H1 (cell line): ENCODE data around the gene ANKRD34B. TPM values are rescaled to one million over a fixed set of nuclear protein-coding genes. Genes with fewer than 3 reads are reported as not detected.
A peak's percentile ranks its signal among the peaks of the same experiment; 100 is the strongest.

Source experiments
- CTCF ChIA-PET: fragments of 300-600 bp; sonication (Branson Sonifier 250); formaldehyde crosslinking; loops from one replicate; lab custom pipeline; 2021; ENCODE audit not compliant: partially characterized antibody; lab: Charles Lee
- POLR2A ChIA-PET: fragments of 300-600 bp; sonication (Branson Sonifier 250); formaldehyde crosslinking; loops from one replicate; lab custom pipeline; 2021; ENCODE audit warnings: inconsistent platforms; ENCODE audit not compliant: partially characterized antibody; lab: Charles Lee
- DNase-seq, 2 experiments: peaks; one replicate each; pipeline versions ENCODE4 v3.0.0 to v3.0.0-alpha.2; 2010 to 2022; ENCODE audit warnings: low spot score in 2 of 2, low read depth in 1 of 2, mixed read lengths in 1 of 2
- FAIRE-seq: peaks from 2 replicates; lab custom pipeline; 2011; peaks lifted over from hg19 to GRCh38; lab: Jason Lieb, UNC
- H2AFZ ChIP-seq: 2 replicates; pipeline ENCODE4 v1.8.1; 2012; ENCODE audit warnings: low read length, inconsistent platforms
- H2AK5ac ChIP-seq: 2 replicates; pipeline ENCODE4 v1.6.1; 2013; ENCODE audit warnings: low read depth, low read length
- H2BK120ac ChIP-seq: replicated peaks from 2 replicates; pipeline ENCODE3; 2013; ENCODE audit warnings: low read depth, low read length, inconsistent platforms
- H2BK12ac ChIP-seq: 2 replicates; pipeline ENCODE4 v1.6.1; 2013; ENCODE audit warnings: low read depth, low read length
- H2BK15ac ChIP-seq: 2 replicates; pipeline ENCODE4 v1.6.1; 2013; ENCODE audit warnings: low read length
- H2BK20ac ChIP-seq: 2 replicates; pipeline ENCODE4 v1.6.1; 2013; ENCODE audit warnings: low read length
- H2BK5ac ChIP-seq: 2 replicates; pipeline ENCODE4 v1.6.1; 2013; ENCODE audit warnings: low read depth, low read length
- H3K14ac ChIP-seq: 2 replicates; pipeline ENCODE4 v1.6.1; 2013; ENCODE audit warnings: inconsistent platforms; ENCODE audit not compliant: insufficient read length
- H3K18ac ChIP-seq: 2 replicates; pipeline ENCODE4 v1.6.1; 2013; ENCODE audit warnings: low read length; ENCODE audit errors: extremely low read depth
- H3K23ac ChIP-seq: 2 replicates; pipeline ENCODE4 v1.6.1; 2013; ENCODE audit warnings: inconsistent platforms; ENCODE audit not compliant: insufficient read length
- H3K23me2 ChIP-seq: 2 replicates; pipeline ENCODE4 v1.6.1; 2013; ENCODE audit warnings: low read depth, low read length
- H3K27ac ChIP-seq: 2 replicates; pipeline ENCODE4 v1.6.1; 2011; ENCODE audit warnings: low read depth, low read length, inconsistent platforms
- H3K27me3 ChIP-seq, 4 experiments: replicated peaks in 1 of 4; 1 replicate in 1 of 4; 2 replicates in 3 of 4; pipeline versions ENCODE4 v1.6.1 to v1.8.1; 2011 to 2013; ENCODE audit warnings: low read length in 3 of 4, mild to moderate bottlenecking in 3 of 4, inconsistent platforms in 2 of 4, mixed read lengths in 2 of 4, moderate library complexity in 1 of 4; ENCODE audit not compliant: control insufficient read depth in 3 of 4, insufficient read depth in 3 of 4; ENCODE audit errors: extremely low read depth in 1 of 4
- H3K36me3 ChIP-seq, 4 experiments: 2 replicates each; pipeline versions ENCODE4 v1.6.1 to v1.8.1; 2011 to 2013; ENCODE audit warnings: mild to moderate bottlenecking in 4 of 4, low read length in 3 of 4, moderate library complexity in 2 of 4, control low read depth in 1 of 4, inconsistent platforms in 1 of 4; ENCODE audit not compliant: insufficient read depth in 4 of 4, control insufficient read depth in 2 of 4
- H3K4ac ChIP-seq: replicated peaks from 2 replicates; pipeline ENCODE3; 2013; ENCODE audit warnings: low read length, low read depth, mixed read lengths, inconsistent platforms; ENCODE audit not compliant: insufficient read length
- H3K4me1 ChIP-seq, 4 experiments: replicated peaks in 1 of 4; 1 replicate in 1 of 4; 2 replicates in 3 of 4; pipeline versions ENCODE4 v1.6.1 to v1.8.1; 2011 to 2013; ENCODE audit warnings: low read length in 3 of 4, inconsistent platforms in 2 of 4, mixed read lengths in 1 of 4; ENCODE audit not compliant: insufficient read depth in 4 of 4, control insufficient read depth in 3 of 4
- H3K4me2 ChIP-seq, 2 experiments: 2 replicates each; pipeline versions ENCODE4 v1.6.1 to v1.8.1; 2011 to 2013; ENCODE audit warnings: low read depth in 2 of 2, low read length in 2 of 2, control low read depth in 1 of 2, inconsistent platforms in 1 of 2, mild to moderate bottlenecking in 1 of 2; ENCODE audit not compliant: insufficient read depth in 1 of 2
- H3K4me3 ChIP-seq, 4 experiments: fragments of 200-600, 300-600 bp in 1 of 4; sonication (generic), shearing (Covaris generic), sonication (Bioruptor Twin) in 1 of 4; 2 replicates each; pipeline versions ENCODE4 v1.5.1 to v1.8.1; 2011 to 2016; ENCODE audit warnings: low read length in 4 of 4, low read depth in 3 of 4, control low read depth in 2 of 4, inconsistent platforms in 2 of 4, mild to moderate bottlenecking in 2 of 4, mixed read lengths in 1 of 4, moderate library complexity in 1 of 4; ENCODE audit not compliant: insufficient read depth in 2 of 4; ENCODE audit errors: extremely low read depth in 1 of 4
- H3K56ac ChIP-seq: replicated peaks from 2 replicates; pipeline ENCODE3; 2013; ENCODE audit warnings: low read depth, mild to moderate bottlenecking, mixed read lengths, low read length, inconsistent platforms; ENCODE audit not compliant: insufficient read length
- H3K79me1 ChIP-seq: 2 replicates; pipeline ENCODE4 v1.6.1; 2013; ENCODE audit warnings: low read depth, low read length, control low read depth
- H3K79me2 ChIP-seq, 2 experiments: 2 replicates each; pipeline versions ENCODE4 v1.6.1 to v1.8.1; 2012 to 2013; ENCODE audit warnings: low read length in 2 of 2, mild to moderate bottlenecking in 2 of 2, inconsistent platforms in 1 of 2; ENCODE audit not compliant: insufficient read depth in 2 of 2, control insufficient read depth in 1 of 2
- H3K9ac ChIP-seq, 4 experiments: replicated peaks in 1 of 4; 1 replicate in 1 of 4; 2 replicates in 3 of 4; pipeline versions ENCODE4 v1.6.1 to v1.8.1; 2011 to 2013; ENCODE audit warnings: low read depth in 3 of 4, low read length in 3 of 4, control low read depth in 2 of 4, mild to moderate bottlenecking in 2 of 4, moderate library complexity in 2 of 4, inconsistent platforms in 1 of 4; ENCODE audit errors: extremely low read depth in 1 of 4
- H3K9me3 ChIP-seq, 2 experiments: 2 replicates each; pipeline versions ENCODE4 v1.6.1 to v1.8.1; 2012 to 2013; ENCODE audit warnings: mild to moderate bottlenecking in 2 of 2, moderate library complexity in 2 of 2, control low read depth in 1 of 2, inconsistent platforms in 1 of 2, low read depth in 1 of 2, low read length in 1 of 2, mixed read lengths in 1 of 2; ENCODE audit not compliant: insufficient read depth in 2 of 2
- H4K20me1 ChIP-seq, 2 experiments: replicated peaks in 1 of 2; 2 replicates each; pipeline versions ENCODE3 to v1.8.1; 2011 to 2013; ENCODE audit warnings: inconsistent platforms in 2 of 2, low read length in 2 of 2, mild to moderate bottlenecking in 1 of 2; ENCODE audit not compliant: insufficient read depth in 2 of 2, control insufficient read depth in 1 of 2
- H4K5ac ChIP-seq: 2 replicates; pipeline ENCODE4 v1.6.1; 2013; ENCODE audit warnings: low read length, low read depth, mixed read lengths, inconsistent platforms; ENCODE audit not compliant: insufficient read length
- H4K8ac ChIP-seq: 2 replicates; pipeline ENCODE4 v1.8.0; 2013; ENCODE audit warnings: mild to moderate bottlenecking, moderate library complexity, low read length, inconsistent platforms; ENCODE audit not compliant: insufficient read depth; ENCODE audit errors: extremely low read depth
- H4K91ac ChIP-seq: replicated peaks from 2 replicates; pipeline ENCODE3; 2013; ENCODE audit warnings: low read length, mixed read lengths, inconsistent platforms; ENCODE audit not compliant: insufficient read length
- WGBS, 2 experiments: shearing (Covaris generic) in 1 of 2; methylation state at CpG; one replicate each; pipeline versions ENCODE4 v1.1.6 to v1.1.7; 2013 to 2015; ENCODE audit warnings: low lambda C conversion rate in 2 of 2, mixed read lengths in 2 of 2, inconsistent platforms in 1 of 2, low coverage in 1 of 2, missing lambda C conversion rate in 1 of 2; ENCODE audit not compliant: insufficient replicate concordance in 2 of 2, insufficient coverage in 1 of 2, insufficient read length in 1 of 2; ENCODE audit errors: extremely low coverage in 1 of 2, missing lambda C conversion rate in 1 of 2; 5-methylcytosine and 5-hydroxymethylcytosine counted together
- polyA plus RNA-seq, 7 experiments: library from polyadenylated mRNA; depleted of rRNA in 3 of 7; stranded (reverse) in 5 of 7; unstranded in 2 of 7; fragments of >200 nt in 5 of 7; fragments of 200-250 nt in 2 of 7; gene quantifications; 1 replicate in 5 of 7; 2 replicates in 1 of 7; 4 replicates in 1 of 7; pipeline versions ENCODE4 v1.2.1 to v1.2.3, GENCODE V29; 2011 to 2013; ENCODE audit warnings: missing spikeins in 2 of 7, mixed read lengths in 2 of 7
- total RNA-seq: library from RNA; stranded (reverse); fragmentation: NEBNext Ultra II Directional; extraction: Animal tissue kit (Norgen Biotek cat#: 25700); gene quantifications from 2 replicates; pipeline ENCODE4 v1.2.1, GENCODE V29; 2021

The ANKRD34B gene
- total and polyA plus RNA-seq, 2 of the 8 experiments (the other 6 are each of a cell fraction or from before 2014, with no cell fraction given), result 1.5 to 6.3 TPM

DNA sequence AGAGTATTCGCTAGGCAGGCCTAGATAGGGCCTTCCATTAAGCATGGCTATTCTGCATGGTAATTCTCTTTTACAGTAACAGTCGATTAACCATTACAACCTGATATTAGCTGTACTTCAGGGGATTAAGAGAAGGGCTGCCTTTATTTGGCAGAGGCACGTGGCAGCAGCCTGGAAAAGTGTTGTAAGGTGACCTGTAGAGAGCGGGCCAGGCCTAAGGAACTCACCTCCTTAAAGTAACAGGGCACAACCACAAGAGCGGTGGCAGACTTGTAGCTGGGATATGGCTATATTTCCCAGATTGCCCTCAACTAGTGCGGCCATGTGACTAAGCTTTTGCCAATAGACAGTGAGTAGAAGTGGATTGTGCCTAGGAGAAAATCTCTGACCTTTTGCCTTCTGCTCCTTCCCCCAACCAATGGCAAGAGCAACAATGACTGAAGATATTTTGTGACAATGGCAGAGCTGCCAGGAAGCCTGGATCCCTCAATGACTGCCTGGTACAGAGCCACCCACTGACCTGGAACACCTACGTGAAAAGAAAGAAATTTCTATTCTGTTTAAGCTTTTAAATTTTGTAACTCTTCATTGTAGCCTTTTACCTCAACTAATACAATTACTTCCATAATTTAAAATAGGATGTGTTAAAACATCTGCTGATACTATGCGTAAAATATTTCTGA lies 18.9 kb upstream of the ANKRD34B start:
- peak overlapping the region; percentile 55 for H2AFZ ChIP-seq
- CTCF ChIA-PET, result interaction anchor here (0.9 to 1.9 kb wide), 5 partner anchors 11 to 108 kb away, joined by 3 to 7 read pairs (median 3); no protein-coding TSS in a partner anchor

More for the DNA sequence above, 18.9 kb upstream of the ANKRD34B start:
- Histone ChIP-seq H3K9ac (no peak overlapping the region; a peak in 1 of 7 replicates), H4K5ac (no peak overlapping the region), H3K4ac (no peak overlapping the region), H3K56ac (no peak overlapping the region), H3K27ac (no peak overlapping the region), H3K4me3 (no peak overlapping the region), H2BK15ac (no peak overlapping the region), H2BK20ac (no peak overlapping the region), H3K36me3 (no peaks in the 10 kb centered on the region), H3K14ac (no peak overlapping the region), H4K91ac (no peak overlapping the region), H3K79me1 (no peaks in the 10 kb centered on the region), H3K27me3 (no peaks in the 10 kb centered on the region), H3K79me2 (no peaks in the 10 kb centered on the region), H2AK5ac (no peak overlapping the region), H3K23me2 (no peaks in the 10 kb centered on the region), H2BK120ac (no peak overlapping the region), H3K4me2 (no peak overlapping the region), H3K18ac (no peak overlapping the region), H2BK5ac (no peak overlapping the region), H3K9me3 (no peaks in the 10 kb centered on the region), H4K20me1 (no peaks in the 10 kb centered on the region), H3K4me1 (no peaks in the 10 kb centered on the region; a peak in 1 of 7 replicates), H3K23ac (no peak overlapping the region), H2BK12ac (no peak overlapping the region), H4K8ac (no peak overlapping the region)
- FAIRE-seq, result no peak
- DNase-seq, result peak in 1 of 2 experiments; percentile 39
- WGBS, 2 experiments, result 75% methylated on average over 8 of the region's 8 CpGs; no CpG with 5 or more reads in 1 of the 2 experiments
- POLR2A ChIA-PET, result no interaction called here
